ENCODE results near the gene CHST8.
"Not testable (repeated sequence)": the region's sequence is repeated elsewhere in the genome, so short reads cannot be mapped to it uniquely, and the experiment has no call there.

Gene CHST8

DNA sequence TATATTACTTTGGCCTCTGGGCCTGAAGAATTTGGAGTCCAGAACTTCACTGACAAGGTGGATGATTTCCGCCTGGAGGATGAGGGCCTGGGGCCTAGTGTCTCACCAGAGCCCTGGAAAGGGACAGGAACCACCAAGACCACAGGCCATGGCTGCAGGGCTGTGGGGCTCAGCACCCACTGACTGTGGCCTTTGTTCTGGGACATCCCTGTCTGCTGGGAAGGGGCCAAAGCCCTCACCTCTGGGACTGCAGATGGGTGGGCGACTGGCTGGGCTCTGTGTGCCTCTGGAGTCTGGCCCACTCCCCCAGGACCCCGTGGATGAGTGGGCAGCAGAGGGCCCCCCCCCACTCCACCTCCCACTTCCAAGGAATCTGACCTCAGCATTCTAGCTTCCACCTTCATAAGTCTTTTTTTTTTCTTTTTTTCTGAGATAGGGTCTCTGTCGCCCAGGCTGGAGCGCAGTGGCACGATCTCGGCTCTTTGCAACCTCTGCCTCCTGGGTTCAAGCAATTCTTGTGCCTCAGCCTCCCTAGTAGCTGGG lies 20.3 kb downstream of the CHST8 start:
- Mint-ChIP-seq H3K4me1 (ENCODE audit: low read depth) (no peaks in the 10 kb centered on the region), H3K9me3 (no peaks in the 10 kb centered on the region), H3K36me3 (ENCODE audit: low read depth) (no peaks in the 10 kb centered on the region)

DNA sequence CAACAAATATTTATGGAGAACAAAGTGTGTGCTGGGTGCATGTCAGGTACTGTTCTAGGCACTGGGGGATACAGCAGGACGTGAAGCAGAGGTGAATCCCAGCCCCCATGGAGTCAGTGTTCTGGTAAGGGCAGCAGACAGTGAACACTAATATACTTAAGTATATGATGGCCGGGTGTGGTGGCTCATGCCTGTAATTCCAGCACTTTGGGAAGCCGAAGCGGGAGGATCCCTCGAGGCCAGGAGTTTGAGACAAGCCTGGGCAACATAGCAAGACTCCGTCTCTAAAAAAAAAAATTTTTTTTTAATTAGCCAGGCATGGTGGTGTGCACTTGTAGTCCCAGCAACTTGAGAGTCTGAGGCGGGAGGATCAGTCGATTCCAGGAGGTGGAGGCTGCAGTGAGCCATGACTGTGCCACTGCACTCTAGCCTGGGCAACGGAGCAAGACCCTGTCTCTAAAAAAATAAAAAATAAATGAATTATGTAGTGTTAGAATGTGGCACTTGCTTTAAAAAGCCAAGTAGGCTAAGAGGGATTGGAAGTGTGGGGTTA lies 22.6 kb downstream of the CHST8 start:
- H3K4me1 Mint-ChIP-seq (ENCODE audit: low read depth): no peaks in the 10 kb centered on the region
- no peaks in the 10 kb centered on the region for H3K36me3 Mint-ChIP-seq (ENCODE audit: low read depth)
- intact Hi-C loops (cut with micrococcal nuclease): no loop called here
- no peak overlapping the region for H3K27ac Mint-ChIP-seq
- no peak overlapping the region for H3K4me3 Mint-ChIP-seq
- H3K9me3 Mint-ChIP-seq: no peaks in the 10 kb centered on the region
- peaks cover 4% of the 10 kb centered on the region for H3K27me3 Mint-ChIP-seq

More for the DNA sequence above, 20.3 kb downstream of the CHST8 start:
- peaks cover 14% of the 10 kb centered on the region for H3K27me3 Mint-ChIP-seq
- intact Hi-C loops (cut with micrococcal nuclease): no loop called here
- H3K4me3 Mint-ChIP-seq: no peak overlapping the region
- H3K27ac Mint-ChIP-seq: no peak overlapping the region

DNA sequence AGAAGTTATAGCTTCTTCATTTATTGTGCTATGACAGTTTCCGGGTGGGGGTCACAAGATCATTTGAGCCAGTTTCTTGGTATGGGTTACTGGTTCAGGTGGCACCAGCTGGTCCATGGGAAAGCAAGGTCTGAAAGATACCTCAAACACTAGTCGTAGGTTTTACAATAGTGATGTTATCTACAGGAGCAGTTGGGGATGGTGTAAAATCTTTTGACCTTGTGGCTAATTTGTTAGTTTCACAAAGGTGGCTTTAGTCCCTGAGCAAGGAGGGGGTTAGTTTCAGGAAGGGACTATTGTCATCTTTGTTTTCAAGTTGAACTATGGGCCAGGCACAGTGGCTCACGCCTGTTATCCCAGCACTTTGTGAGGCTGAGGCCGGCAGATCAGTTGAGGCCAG lies 24.6 kb downstream of the CHST8 start:
- intact Hi-C loops (cut with micrococcal nuclease): no loop called here
- Mint-ChIP-seq H3K27me3 (peaks cover 5% of the 10 kb centered on the region), H3K4me1 (ENCODE audit: low read depth) (no peaks in the 10 kb centered on the region), H3K36me3 (ENCODE audit: low read depth) (no peaks in the 10 kb centered on the region), H3K9me3 (no peaks in the 10 kb centered on the region), H3K27ac (no peak overlapping the region), H3K4me3 (no peak overlapping the region)

DNA sequence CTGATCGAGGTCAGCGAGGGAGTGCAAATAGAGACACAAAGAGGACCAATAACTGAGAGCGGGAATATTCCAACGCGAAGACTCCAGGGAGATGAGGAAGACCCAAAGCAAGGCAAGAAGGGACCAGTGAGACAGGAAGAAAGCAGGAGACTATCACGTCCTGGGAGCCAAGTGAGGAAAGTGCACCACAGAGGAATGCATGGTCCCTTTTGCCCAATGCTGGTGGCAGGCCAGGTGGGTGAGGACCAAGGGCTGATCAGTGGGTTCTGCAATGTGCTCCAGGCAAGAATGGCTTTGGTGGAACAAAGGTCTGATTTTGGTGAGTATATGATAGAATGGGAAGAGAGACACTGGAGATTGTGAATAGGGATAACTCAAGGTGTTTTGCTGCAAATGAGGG lies 25.4 kb downstream of the CHST8 start:
- H3K36me3 Mint-ChIP-seq (ENCODE audit: low read depth): no peaks in the 10 kb centered on the region
- H3K4me3 Mint-ChIP-seq: no peak overlapping the region
- H3K27me3 Mint-ChIP-seq: peaks cover 6% of the 10 kb centered on the region
- H3K4me1 Mint-ChIP-seq (ENCODE audit: low read depth): no peaks in the 10 kb centered on the region
- intact Hi-C loops (cut with micrococcal nuclease): no loop called here
- no peaks in the 10 kb centered on the region for H3K9me3 Mint-ChIP-seq
- H3K27ac Mint-ChIP-seq: no peak overlapping the region

DNA sequence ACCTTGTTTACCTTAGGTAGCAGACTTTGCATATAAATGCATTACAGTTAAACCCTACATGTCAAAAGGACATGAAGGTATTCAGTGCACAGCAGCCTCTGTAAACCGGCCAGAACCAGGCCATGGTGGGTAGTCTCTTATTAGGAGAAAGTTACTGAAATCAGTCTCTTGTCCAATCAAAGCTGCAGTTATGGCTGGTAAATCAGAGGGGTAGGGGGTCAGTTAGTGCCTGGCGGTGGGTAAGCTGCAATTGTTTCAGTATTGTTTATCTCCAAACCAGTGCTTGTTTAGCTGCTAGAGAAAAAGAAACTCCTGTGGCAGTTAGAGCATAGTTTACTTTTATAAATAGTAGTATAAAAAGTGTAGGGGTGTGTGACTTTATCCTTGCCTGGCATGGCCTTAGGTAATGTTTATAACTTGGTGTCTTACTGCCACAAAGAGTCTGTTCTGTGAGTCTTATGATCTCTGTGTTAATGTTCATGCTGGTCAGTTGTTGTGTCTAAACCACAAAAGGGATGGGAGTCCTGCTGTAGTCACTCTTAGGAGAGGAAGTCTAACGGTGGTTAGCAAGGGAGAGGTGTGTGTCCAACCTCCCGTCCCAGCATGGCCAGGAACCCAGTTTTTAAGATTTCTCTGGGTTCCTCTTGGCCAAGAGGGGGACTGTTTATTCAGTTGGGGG lies 28.0 kb downstream of the CHST8 start:
- Mint-ChIP-seq H3K27me3 (peaks cover 15% of the 10 kb centered on the region), H3K9me3 (no peaks in the 10 kb centered on the region), H3K36me3 (ENCODE audit: low read depth) (no peaks in the 10 kb centered on the region), H3K4me3 (no peak overlapping the region), H3K27ac (no peak overlapping the region), H3K4me1 (ENCODE audit: low read depth) (no peaks in the 10 kb centered on the region)
- intact Hi-C loops (cut with micrococcal nuclease): no loop called here

DNA sequence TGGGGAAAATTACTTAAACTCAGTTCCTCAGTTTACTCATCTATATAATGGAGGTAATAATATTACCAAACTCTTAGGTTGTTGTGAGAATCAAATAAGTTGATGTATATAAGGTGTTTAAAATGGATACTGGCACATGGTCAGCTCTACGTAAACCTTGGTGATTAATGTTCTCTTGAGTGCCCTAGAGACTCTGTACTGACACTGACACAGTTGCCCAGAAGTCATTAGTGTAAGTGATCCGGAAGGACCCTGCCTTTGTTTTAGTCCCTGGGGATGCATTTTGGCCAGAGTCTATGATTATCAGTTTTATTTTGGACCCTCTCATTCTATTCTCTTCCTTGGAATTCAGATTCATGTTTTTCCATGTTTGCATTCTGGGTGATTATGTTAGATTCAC lies 31.9 kb downstream of the CHST8 start:
- no peak overlapping the region for H3K4me3 Mint-ChIP-seq
- H3K4me1 Mint-ChIP-seq (ENCODE audit: low read depth): no peaks in the 10 kb centered on the region
- peaks cover 20% of the 10 kb centered on the region for H3K27me3 Mint-ChIP-seq
- intact Hi-C loops (cut with micrococcal nuclease): no loop called here
- H3K27ac Mint-ChIP-seq: no peak overlapping the region
- H3K9me3 Mint-ChIP-seq: no peaks in the 10 kb centered on the region
- H3K36me3 Mint-ChIP-seq (ENCODE audit: low read depth): no peaks in the 10 kb centered on the region

DNA sequence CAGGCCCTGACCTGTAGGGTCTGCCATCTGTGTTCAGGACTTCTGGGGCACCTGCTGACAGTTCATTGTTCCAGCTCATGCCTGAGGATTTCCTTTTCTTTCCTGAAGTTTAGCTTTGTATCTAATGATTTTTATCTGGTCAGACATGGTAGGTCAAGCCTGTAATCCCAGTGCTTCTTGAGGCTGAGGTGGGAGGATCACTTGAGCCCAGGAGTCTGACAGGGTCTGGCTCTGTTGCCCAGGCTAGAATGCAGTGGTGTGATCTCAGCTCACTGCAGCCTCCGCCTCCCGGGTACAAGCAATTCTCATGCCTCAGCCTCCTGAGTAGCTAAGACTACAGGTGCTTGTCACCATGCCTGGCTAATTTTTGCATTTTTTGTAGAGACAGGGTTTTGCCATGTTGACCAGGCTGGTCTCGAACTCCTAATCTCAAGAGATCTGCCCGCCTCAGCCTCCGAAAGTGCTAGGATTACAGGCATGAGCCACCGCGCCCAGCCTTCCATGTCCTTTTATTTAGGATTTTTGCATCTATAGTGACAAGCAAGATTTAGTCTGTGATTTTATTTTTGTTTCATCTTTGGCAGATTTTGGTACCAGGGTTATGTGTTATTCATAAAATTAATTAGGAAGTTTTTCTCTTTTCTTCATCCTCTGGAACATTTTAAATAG lies 33.2 kb downstream of the CHST8 start:
- Mint-ChIP-seq H3K27ac (no peak overlapping the region), H3K9me3 (no peaks in the 10 kb centered on the region), H3K4me1 (ENCODE audit: low read depth) (no peaks in the 10 kb centered on the region), H3K4me3 (no peak overlapping the region), H3K36me3 (ENCODE audit: low read depth) (no peaks in the 10 kb centered on the region), H3K27me3 (peaks cover 19% of the 10 kb centered on the region)
- intact Hi-C loops (cut with micrococcal nuclease): no loop called here

DNA sequence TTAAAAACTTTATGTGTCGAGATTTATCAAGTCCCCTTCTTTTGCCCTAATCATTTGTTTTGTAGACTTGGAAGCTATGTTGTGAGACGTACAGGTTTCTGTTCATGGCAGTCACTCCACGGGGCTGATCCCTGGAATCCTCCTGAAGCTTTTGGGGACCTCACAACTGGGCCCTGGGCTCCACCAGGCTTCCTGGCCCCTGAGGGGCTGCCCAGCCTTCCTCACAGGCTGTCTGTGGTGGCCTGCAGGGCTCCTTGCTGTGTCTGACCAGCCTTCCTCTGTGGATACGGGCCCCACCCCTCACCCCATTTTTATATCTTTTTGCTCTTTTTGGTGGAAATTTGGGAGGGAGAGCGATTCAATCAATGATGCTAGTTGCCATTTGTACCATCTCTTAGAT lies 38.1 kb downstream of the CHST8 start:
- Mint-ChIP-seq H3K4me3 (no peak overlapping the region), H3K9me3 (no peaks in the 10 kb centered on the region), H3K27me3 (peaks cover 6% of the 10 kb centered on the region), H3K27ac (no peak overlapping the region), H3K4me1 (ENCODE audit: low read depth) (no peaks in the 10 kb centered on the region), H3K36me3 (ENCODE audit: low read depth) (no peaks in the 10 kb centered on the region)
- intact Hi-C loops (cut with micrococcal nuclease): no loop called here

DNA sequence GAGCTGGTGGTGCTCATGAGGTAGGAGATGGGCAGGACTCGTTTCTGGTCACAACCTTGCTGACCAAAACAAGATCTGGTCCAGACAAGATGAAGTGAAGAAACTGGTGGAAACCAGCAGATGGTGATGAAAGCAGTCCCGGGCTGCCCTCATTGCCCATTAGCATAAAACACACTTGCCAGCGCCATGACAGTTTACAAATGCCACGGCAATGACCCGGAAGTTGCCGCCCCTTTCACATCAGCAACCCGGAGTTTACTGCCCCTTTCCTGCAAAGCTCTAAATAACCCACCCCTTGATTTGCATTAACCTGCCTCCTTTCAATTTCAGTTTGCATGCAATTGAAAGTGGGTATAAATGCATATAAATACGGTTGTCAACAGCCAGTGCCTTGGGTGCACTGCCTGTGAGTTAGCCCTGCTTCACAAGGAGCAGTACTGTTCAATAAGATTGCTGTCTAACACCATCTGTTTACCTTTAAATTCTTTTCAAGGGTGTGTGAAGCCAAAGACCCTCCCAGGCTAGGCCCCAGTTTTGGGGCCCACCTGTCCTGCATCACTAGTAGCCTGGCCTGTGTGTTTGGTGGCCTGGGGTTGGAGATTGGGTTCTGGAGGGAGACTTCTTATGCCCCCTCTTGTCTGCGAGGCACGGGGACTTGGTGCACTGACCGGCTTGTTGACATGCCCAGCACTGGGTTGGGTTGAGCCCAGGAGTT lies 38.8 kb downstream of the CHST8 start:
- H3K4me3 Mint-ChIP-seq: no peak overlapping the region
- intact Hi-C loops (cut with micrococcal nuclease): no loop called here
- H3K27ac Mint-ChIP-seq: no peak overlapping the region
- H3K36me3 Mint-ChIP-seq (ENCODE audit: low read depth): no peaks in the 10 kb centered on the region
- H3K4me1 Mint-ChIP-seq (ENCODE audit: low read depth): no peaks in the 10 kb centered on the region
- no peaks in the 10 kb centered on the region for H3K9me3 Mint-ChIP-seq
- H3K27me3 Mint-ChIP-seq: peaks cover 4% of the 10 kb centered on the region

DNA sequence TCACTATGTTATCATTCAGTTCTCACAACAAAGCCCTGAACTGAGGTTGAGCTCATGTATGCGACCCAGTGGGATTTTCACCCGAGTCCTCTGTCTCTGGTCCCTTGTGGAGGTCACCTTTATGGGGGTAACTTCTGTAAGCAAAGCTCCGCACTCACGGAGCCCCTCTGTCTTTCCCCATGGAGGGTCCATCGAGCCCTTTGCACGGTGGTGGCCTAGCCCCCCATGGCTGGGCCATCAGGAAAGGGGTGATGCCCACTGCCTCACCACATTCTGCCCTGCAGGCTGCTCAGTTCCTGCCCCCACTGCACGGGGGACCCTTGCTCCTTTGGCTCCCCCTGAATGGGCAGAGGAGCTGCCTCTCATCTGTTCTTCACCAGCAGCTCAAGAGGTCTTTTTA lies 39.6 kb downstream of the CHST8 start:
- Mint-ChIP-seq H3K36me3 (ENCODE audit: low read depth) (no peaks in the 10 kb centered on the region), H3K4me3 (no peak overlapping the region), H3K4me1 (ENCODE audit: low read depth) (no peaks in the 10 kb centered on the region), H3K9me3 (no peaks in the 10 kb centered on the region), H3K27ac (no peak overlapping the region), H3K27me3 (peaks cover 4% of the 10 kb centered on the region)
- intact Hi-C loops (cut with micrococcal nuclease): no loop called here

DNA sequence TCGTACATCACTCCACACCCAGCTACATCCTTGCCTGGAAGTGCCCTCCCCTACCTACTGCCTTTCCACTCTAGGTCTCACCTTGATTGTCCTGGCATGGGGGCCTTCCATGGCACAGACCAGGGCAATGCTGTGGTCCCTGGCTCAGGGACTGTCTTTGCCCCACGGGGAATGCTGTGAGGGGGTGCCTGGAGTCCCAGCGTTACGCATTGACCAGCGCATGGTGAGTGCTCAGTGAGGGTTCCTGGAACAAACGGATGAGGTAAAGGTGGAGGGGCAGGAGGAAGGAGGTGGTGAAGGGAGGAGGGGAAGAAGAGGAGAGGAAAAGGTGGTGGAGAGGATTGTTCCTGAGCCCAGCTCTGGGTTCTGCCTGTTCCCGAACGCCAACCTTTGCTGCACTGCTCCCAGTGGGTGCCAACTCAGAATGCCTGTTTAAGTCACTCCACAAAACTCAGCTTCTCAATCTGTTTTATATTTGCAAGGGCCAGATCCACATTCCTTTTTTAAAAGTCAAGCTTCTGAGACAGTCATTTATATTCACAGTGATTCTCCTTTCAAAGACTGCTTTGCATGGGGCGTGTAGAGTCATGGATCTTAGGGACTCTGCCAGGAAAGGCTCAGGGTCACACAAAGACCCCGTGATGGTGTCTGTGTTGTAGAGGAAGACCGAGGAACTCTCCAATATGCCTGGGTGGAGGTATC lies 40.8 kb downstream of the CHST8 start:
- no peaks in the 10 kb centered on the region for H3K27me3 Mint-ChIP-seq
- H3K27ac Mint-ChIP-seq: no peak overlapping the region
- H3K9me3 Mint-ChIP-seq: no peaks in the 10 kb centered on the region
- no peaks in the 10 kb centered on the region for H3K4me1 Mint-ChIP-seq (ENCODE audit: low read depth)
- H3K36me3 Mint-ChIP-seq (ENCODE audit: low read depth): no peaks in the 10 kb centered on the region
- H3K4me3 Mint-ChIP-seq: no peak overlapping the region
- intact Hi-C loops (cut with micrococcal nuclease): no loop called here

DNA sequence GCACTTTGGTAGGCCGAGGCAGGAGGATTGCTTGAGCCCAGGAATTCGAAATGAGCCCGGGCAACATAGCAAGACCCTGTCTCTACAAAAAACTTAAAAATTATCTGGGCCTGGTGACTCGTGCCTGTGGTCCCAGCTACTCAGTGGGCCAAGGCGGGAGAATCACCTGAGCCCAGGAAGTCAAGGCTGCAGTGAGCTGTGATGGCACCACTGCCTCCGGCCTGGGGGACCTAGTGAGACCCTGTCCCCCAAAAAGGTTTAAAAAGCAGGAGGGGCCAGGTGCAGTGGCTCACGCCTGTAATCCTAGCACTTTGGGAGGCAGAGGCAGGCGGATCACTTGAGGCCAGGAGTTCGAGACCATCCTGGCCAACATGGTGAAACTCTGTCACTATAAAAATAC lies 41.6 kb downstream of the CHST8 start:
- intact Hi-C loops (cut with micrococcal nuclease); H3K4me1 Mint-ChIP-seq (ENCODE audit: low read depth); H3K27ac Mint-ChIP-seq; H3K36me3 Mint-ChIP-seq (ENCODE audit: low read depth); H3K27me3 Mint-ChIP-seq; H3K4me3 Mint-ChIP-seq; H3K9me3 Mint-ChIP-seq: not testable (repeated sequence)

DNA sequence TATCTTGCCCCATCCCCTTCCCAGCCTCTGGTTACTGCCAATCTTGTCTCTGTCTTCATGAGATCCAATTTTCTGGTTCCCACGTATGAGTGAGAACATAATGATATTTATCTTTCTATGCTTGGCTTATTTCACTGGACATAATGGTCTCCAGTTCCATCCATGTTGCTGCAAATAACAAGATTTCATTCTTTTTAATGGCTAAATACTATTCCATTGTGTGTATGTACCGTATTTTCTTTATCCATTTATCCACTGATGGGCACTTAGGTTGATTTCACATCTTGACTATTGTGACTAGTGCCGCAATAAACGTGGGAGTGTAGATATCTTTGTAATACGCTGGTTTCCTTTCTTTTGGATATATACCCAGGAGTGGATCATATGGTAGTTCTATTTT lies 43.0 kb downstream of the CHST8 start:
- no peaks in the 10 kb centered on the region for H3K36me3 Mint-ChIP-seq (ENCODE audit: low read depth)
- H3K9me3 Mint-ChIP-seq: no peaks in the 10 kb centered on the region
- no peaks in the 10 kb centered on the region for H3K27me3 Mint-ChIP-seq
- no peaks in the 10 kb centered on the region for H3K4me1 Mint-ChIP-seq (ENCODE audit: low read depth)
- no peak overlapping the region for H3K4me3 Mint-ChIP-seq
- intact Hi-C loops (cut with micrococcal nuclease): no loop called here
- no peak overlapping the region for H3K27ac Mint-ChIP-seq
